B cell (primary cell): ENCODE data around the gene POU4F2. TPM values are rescaled to one million over a fixed set of nuclear protein-coding genes. Genes with fewer than 3 reads are reported as not detected.
A peak's percentile ranks its signal among the peaks of the same experiment; 100 is the strongest.

ENCODE experiments used
- ATAC-seq: fragments of 200-7000 bp; cut with Tn5 transposase; one replicate; pipeline ENCODE4 v1.10.0; 2021; ENCODE audit warnings: low read depth, mild to moderate bottlenecking, moderate number of reproducible peaks, moderate library complexity
- CTCF ChIA-PET: fragments of 350-600 bp; sonication (Branson Sonifier 250); formaldehyde crosslinking; loops from one replicate; lab custom pipeline; 2021; ENCODE audit warnings: antibody characterized with exemption, inconsistent platforms; lab: Charles Lee
- POLR2A ChIA-PET: fragments of 350-600 bp; sonication (Branson Sonifier 250); formaldehyde crosslinking; loops from one replicate; lab custom pipeline; 2021; ENCODE audit warnings: antibody characterized with exemption; lab: Charles Lee
- DNase-seq: peaks from one replicate; pipeline ENCODE4 v3.0.0; 2013
- H2AFZ ChIP-seq: 2 replicates; pipeline ENCODE4 v1.6.1; 2012; ENCODE audit warnings: mild to moderate bottlenecking, low read depth, low read length; ENCODE audit not compliant: insufficient read depth, poor library complexity, severe bottlenecking
- H3K27ac ChIP-seq, 2 donors: 1 replicate in 1 of 2; 2 replicates in 1 of 2; pipeline ENCODE4 v1.5.1; 2012 to 2013; ENCODE audit warnings: low read length in 2 of 2, mild to moderate bottlenecking in 2 of 2, moderate library complexity in 1 of 2
- H3K27me3 ChIP-seq, 4 experiments: fragments of 200-600 bp in 1 of 4; sonication (generic) in 1 of 4; replicated peaks in 1 of 4; 1 replicate in 2 of 4; 2 replicates in 2 of 4; pipeline versions ENCODE4 v1.6.1 to v1.7.0; 2013 to 2016; ENCODE audit warnings: low read length in 3 of 4, mild to moderate bottlenecking in 2 of 4, mixed read lengths in 1 of 4, moderate library complexity in 1 of 4; ENCODE audit not compliant: insufficient read depth in 4 of 4, control insufficient read depth in 3 of 4; ENCODE audit errors: control extremely low read depth in 1 of 4
- H3K36me3 ChIP-seq, 2 experiments: replicated peaks in 1 of 2; 1 replicate in 1 of 2; 2 replicates in 1 of 2; pipeline versions ENCODE4 v1.6.1 to v1.7.1; 2013; ENCODE audit warnings: low read length in 1 of 2; ENCODE audit not compliant: insufficient read depth in 2 of 2, control insufficient read depth in 1 of 2; ENCODE audit errors: control extremely low read depth in 1 of 2, extremely low read depth in 1 of 2
- H3K4me1 ChIP-seq, 2 donors: fragments of 200-600 bp in 1 of 2; sonication (generic) in 1 of 2; 1 replicate in 1 of 2; 2 replicates in 1 of 2; pipeline versions ENCODE4 v1.5.1 to v1.6.1; 2013 to 2017; ENCODE audit warnings: low read length in 2 of 2; ENCODE audit not compliant: control insufficient read depth in 2 of 2, insufficient read depth in 2 of 2
- H3K4me2 ChIP-seq: replicated peaks from 2 replicates; pipeline ENCODE3; 2012; ENCODE audit warnings: mild to moderate bottlenecking, low read depth, low read length; ENCODE audit not compliant: poor library complexity, severe bottlenecking
- H3K4me3 ChIP-seq, 5 experiments: fragments of 200-600 bp in 1 of 5; sonication (generic) in 1 of 5; 1 replicate in 3 of 5; 2 replicates in 2 of 5; pipeline versions ENCODE4 v1.5.1 to v1.7.0; 2011 to 2016; ENCODE audit warnings: low read length in 4 of 5, mild to moderate bottlenecking in 4 of 5, low read depth in 2 of 5, control low read depth in 1 of 5, moderate library complexity in 1 of 5; ENCODE audit not compliant: insufficient read depth in 1 of 5; ENCODE audit errors: control extremely low read depth in 1 of 5, extremely low read depth in 1 of 5
- H3K79me2 ChIP-seq: fragments of 200-600 bp; sonication (generic); one replicate; pipeline ENCODE4 v1.6.0; 2016; ENCODE audit warnings: low read length; ENCODE audit not compliant: control insufficient read depth, insufficient read depth
- H3K9ac ChIP-seq: fragments of 200-600 bp; sonication (generic); 2 replicates; pipeline ENCODE4 v1.6.1; 2017; ENCODE audit warnings: mild to moderate bottlenecking, low read length, moderate library complexity
- H3K9me3 ChIP-seq, 3 donors: one replicate each; pipeline versions ENCODE4 v1.6.1 to v1.7.1; 2013; ENCODE audit warnings: low read length in 2 of 3; ENCODE audit not compliant: control insufficient read depth in 2 of 3, insufficient read depth in 1 of 3; ENCODE audit errors: control extremely low read depth in 1 of 3
- H4K20me1 ChIP-seq: 2 replicates; pipeline ENCODE4 v1.6.0; 2012; ENCODE audit warnings: mild to moderate bottlenecking, low read length; ENCODE audit not compliant: insufficient read depth, control insufficient read depth, poor library complexity, severe bottlenecking
- H3K27ac Mint-ChIP-seq: one replicate; pipeline ENCODE4 v1.8.0; 2021; ENCODE audit warnings: mixed read lengths
- H3K27me3 Mint-ChIP-seq: one replicate; pipeline ENCODE4 v1.8.0; 2021; ENCODE audit warnings: mixed read lengths
- H3K4me1 Mint-ChIP-seq: one replicate; pipeline ENCODE4 v1.8.0; 2021; ENCODE audit warnings: mixed read lengths
- H3K4me3 Mint-ChIP-seq: one replicate; pipeline ENCODE4 v1.8.0; 2021; ENCODE audit warnings: mixed read lengths
- H3K9me3 Mint-ChIP-seq: one replicate; pipeline ENCODE4 v1.8.0; 2022; ENCODE audit warnings: mixed read lengths; ENCODE audit not compliant: insufficient read depth
- EZH2 ChIP-seq: IDR thresholded peaks from 2 replicates; pipeline ENCODE4 v1.6.1; 2012; ENCODE audit warnings: borderline replicate concordance, low read depth, mild to moderate bottlenecking, moderate library complexity, low read length; ENCODE audit not compliant: insufficient read depth, poor library complexity, severe bottlenecking
- WGBS: methylation state at CpG from one replicate; pipeline ENCODE4 v1.1.5; 2013; ENCODE audit warnings: missing lambda C conversion rate; ENCODE audit not compliant: insufficient coverage; 5-methylcytosine and 5-hydroxymethylcytosine counted together
- intact Hi-C: fragments of 100-400 bp; cut with micrococcal nuclease; formaldehyde crosslinking; loops from one replicate; pipeline ENCODE4 v1.10.0; 2022
- polyA plus RNA-seq: library from polyadenylated mRNA; depleted of rRNA; stranded (reverse); fragments of >200 nt; gene quantifications from 2 replicates; pipeline ENCODE4 v1.2.3, GENCODE V29; 2012
- total RNA-seq, 2 donors: library from RNA; stranded (reverse); fragments of 120-200 nt in 1 of 2; gene quantifications; 1 replicate in 1 of 2; 2 replicates in 1 of 2; pipeline versions ENCODE4 v1.2.3 to v1.2.4, GENCODE V29; 2013 to 2022
- TF ChIP-seq, protein P1 (sequence below): fragments of 200-600 bp; IDR thresholded peaks from one replicate; pipeline ENCODE4 v1.8.0; 2022; ENCODE audit warnings: antibody characterized with exemption, mild to moderate bottlenecking

Gene POU4F2
- total and polyA plus RNA-seq, 2 donors (not counting 1 experiment from before 2014, with no cell fraction given), result not detected

DNA sequence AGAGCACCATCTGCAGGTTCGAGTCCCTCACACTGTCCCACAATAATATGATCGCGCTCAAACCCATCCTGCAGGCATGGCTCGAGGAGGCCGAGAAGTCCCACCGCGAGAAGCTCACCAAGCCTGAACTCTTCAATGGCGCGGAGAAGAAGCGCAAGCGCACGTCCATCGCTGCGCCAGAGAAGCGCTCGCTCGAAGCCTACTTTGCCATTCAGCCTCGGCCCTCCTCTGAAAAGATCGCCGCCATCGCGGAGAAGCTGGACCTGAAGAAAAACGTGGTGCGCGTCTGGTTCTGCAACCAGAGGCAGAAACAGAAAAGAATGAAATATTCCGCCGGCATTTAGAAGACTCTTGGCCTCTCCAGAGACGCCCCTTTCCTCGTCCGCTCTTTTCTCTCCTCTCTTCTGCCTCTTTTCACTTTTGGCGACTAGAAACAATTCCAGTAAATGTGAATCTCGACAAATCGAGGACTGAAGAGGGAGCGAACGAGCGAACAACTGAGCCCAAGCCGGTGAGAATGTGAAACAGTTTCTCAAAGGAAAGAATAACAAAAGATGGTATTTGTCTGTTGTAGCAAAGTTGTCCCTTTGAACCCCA is 1.9 kb downstream of the POU4F2 start:
- peaks cover 0 to 56% (median 44%) of the 10 kb centered on the region in 4 experiments for H3K27me3 ChIP-seq
- intact Hi-C loops, result no loop called here
- H3K9me3 ChIP-seq, result peaks cover 0 to 30% (median 6%) of the 10 kb centered on the region in 3 donors
- Mint-ChIP-seq H3K27me3 (peaks cover 74% of the 10 kb centered on the region), H3K4me1 (peaks cover 11% of the 10 kb centered on the region), H3K27ac (no peak overlapping the region), H3K9me3 (no peaks in the 10 kb centered on the region), H3K4me3 (no peak overlapping the region)
- CTCF ChIA-PET, result no interaction called here
- ATAC-seq (no peak), DNase-seq (no peak)
- no peaks in the 10 kb centered on the region for H3K36me3 ChIP-seq
- peak overlapping the region; percentile 28 for H2AFZ ChIP-seq
- H3K9ac ChIP-seq, result no peak overlapping the region
- H4K20me1 ChIP-seq, result no peaks in the 10 kb centered on the region
- no peaks in the 10 kb centered on the region for H3K79me2 ChIP-seq
- POLR2A ChIA-PET, result no interaction called here
- no peak overlapping the region for H3K4me3 ChIP-seq
- TF ChIP-seq, protein P1, sequence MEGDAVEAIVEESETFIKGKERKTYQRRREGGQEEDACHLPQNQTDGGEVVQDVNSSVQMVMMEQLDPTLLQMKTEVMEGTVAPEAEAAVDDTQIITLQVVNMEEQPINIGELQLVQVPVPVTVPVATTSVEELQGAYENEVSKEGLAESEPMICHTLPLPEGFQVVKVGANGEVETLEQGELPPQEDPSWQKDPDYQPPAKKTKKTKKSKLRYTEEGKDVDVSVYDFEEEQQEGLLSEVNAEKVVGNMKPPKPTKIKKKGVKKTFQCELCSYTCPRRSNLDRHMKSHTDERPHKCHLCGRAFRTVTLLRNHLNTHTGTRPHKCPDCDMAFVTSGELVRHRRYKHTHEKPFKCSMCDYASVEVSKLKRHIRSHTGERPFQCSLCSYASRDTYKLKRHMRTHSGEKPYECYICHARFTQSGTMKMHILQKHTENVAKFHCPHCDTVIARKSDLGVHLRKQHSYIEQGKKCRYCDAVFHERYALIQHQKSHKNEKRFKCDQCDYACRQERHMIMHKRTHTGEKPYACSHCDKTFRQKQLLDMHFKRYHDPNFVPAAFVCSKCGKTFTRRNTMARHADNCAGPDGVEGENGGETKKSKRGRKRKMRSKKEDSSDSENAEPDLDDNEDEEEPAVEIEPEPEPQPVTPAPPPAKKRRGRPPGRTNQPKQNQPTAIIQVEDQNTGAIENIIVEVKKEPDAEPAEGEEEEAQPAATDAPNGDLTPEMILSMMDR, result no peak
- TF ChIP-seq EZH2, result no peak
- no peak overlapping the region for H3K4me2 ChIP-seq
- no peak overlapping the region for H3K27ac ChIP-seq
- H3K4me1 ChIP-seq, result peaks cover 6 to 22% of the 10 kb centered on the region in 2 donors
- 12% methylated on average over 36 of the region's 37 CpGs for WGBS

DNA sequence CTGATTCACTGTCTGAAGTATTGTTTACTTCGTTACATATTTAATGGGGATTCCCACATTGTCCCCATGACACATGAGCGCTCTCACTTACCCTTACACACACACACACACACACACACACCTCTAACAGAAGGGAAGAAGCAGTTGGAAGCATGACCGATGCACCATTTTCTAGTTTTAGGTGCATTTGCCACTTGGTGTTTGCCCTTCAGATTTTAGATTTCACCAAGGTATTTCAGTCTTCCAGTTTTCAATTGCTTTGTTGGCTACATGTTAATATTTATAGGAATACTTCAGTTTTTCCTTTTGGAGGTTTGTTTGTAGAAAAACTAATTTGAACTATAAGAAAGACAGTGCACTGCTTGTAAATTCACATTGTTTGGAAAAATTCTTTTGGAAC is 3.1 kb downstream of the POU4F2 start:
- Histone ChIP-seq H4K20me1 (no peaks in the 10 kb centered on the region), H3K27ac (no peak overlapping the region), H3K79me2 (no peaks in the 10 kb centered on the region), H3K27me3 (peaks cover 0 to 59% (median 42%) of the 10 kb centered on the region in 4 experiments), H3K9ac (no peak overlapping the region), H3K9me3 (peaks cover 0 to 29% (median 5%) of the 10 kb centered on the region in 3 donors), H3K4me2 (no peak overlapping the region), H3K4me1 (peaks cover 6 to 22% of the 10 kb centered on the region in 2 donors), H2AFZ (no peak overlapping the region), H3K36me3 (no peaks in the 10 kb centered on the region), H3K4me3 (no peak overlapping the region)
- ATAC-seq, result no peak
- DNase-seq, result no peak
- H3K4me3 Mint-ChIP-seq, result no peak overlapping the region
- H3K27me3 Mint-ChIP-seq, result peaks cover 74% of the 10 kb centered on the region
- peaks cover 11% of the 10 kb centered on the region for H3K4me1 Mint-ChIP-seq
- no peak for TF ChIP-seq EZH2
- TF ChIP-seq, protein P1, result no peak
- H3K27ac Mint-ChIP-seq, result no peak overlapping the region
- POLR2A ChIA-PET, result no interaction called here
- H3K9me3 Mint-ChIP-seq, result no peaks in the 10 kb centered on the region
- CTCF ChIA-PET, result no interaction called here
- intact Hi-C loops, result no loop called here
- WGBS, result 33% methylated on average over 1 of the region's 3 CpGs
